ENCODE data around the gene ZBTB7C. TPM values are rescaled to one million over a fixed set of nuclear protein-coding genes. Genes with fewer than 3 reads are reported as not detected.

The ZBTB7C gene
- total RNA-seq, 1 donor from 2014 or later: 0.57 TPM

DNA sequence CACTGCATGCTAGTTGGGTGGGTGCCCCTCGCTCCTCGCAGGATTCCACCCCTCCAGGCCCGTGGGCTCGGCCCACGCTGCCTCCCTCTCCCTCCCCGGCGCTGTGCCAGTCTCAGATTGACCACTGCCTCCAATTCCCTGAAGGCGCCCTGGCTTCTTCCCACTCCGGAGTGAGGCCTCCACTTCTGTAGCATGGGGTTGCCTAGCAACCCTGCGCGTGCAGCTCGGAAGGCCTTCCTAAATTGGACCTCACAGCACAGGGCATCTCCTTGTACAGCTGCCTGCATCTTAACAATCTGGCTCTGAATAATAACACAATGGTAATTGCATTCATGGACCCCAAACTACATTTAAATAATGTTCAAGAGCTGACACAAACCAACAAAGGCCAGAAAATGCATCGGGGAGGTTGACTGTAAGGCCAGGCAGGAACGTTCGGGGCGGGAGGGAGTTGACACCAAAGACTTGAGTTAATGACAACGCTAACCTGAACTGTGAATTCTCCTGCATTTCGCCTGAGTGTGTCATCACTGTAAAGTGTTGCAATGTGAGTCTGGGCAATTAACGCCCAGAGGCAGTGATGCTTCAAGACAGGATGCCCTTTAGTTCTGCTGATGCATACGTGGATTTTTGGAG, 222.9 kb downstream of the ZBTB7C start:
- Mint-ChIP-seq H3K9me3 (ENCODE audit: low read depth) (no peaks in the 10 kb centered on the region), H3K27me3 (peaks cover 11% of the 10 kb centered on the region), H3K27ac (no peak overlapping the region), H3K4me3 (ENCODE audit: low read depth) (no peak overlapping the region), H3K36me3 (ENCODE audit: insufficient read depth) (no peaks in the 10 kb centered on the region), H3K4me1 (ENCODE audit: low read depth) (peaks cover 16% of the 10 kb centered on the region)
- DNase-seq (ENCODE audit: low spot score, unreplicated experiment): no peak
- TF ChIP-seq, protein P1, sequence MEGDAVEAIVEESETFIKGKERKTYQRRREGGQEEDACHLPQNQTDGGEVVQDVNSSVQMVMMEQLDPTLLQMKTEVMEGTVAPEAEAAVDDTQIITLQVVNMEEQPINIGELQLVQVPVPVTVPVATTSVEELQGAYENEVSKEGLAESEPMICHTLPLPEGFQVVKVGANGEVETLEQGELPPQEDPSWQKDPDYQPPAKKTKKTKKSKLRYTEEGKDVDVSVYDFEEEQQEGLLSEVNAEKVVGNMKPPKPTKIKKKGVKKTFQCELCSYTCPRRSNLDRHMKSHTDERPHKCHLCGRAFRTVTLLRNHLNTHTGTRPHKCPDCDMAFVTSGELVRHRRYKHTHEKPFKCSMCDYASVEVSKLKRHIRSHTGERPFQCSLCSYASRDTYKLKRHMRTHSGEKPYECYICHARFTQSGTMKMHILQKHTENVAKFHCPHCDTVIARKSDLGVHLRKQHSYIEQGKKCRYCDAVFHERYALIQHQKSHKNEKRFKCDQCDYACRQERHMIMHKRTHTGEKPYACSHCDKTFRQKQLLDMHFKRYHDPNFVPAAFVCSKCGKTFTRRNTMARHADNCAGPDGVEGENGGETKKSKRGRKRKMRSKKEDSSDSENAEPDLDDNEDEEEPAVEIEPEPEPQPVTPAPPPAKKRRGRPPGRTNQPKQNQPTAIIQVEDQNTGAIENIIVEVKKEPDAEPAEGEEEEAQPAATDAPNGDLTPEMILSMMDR (IDR thresholded peaks at IDR 0.05; ENCODE audit: unreplicated experiment): no peak

DNA sequence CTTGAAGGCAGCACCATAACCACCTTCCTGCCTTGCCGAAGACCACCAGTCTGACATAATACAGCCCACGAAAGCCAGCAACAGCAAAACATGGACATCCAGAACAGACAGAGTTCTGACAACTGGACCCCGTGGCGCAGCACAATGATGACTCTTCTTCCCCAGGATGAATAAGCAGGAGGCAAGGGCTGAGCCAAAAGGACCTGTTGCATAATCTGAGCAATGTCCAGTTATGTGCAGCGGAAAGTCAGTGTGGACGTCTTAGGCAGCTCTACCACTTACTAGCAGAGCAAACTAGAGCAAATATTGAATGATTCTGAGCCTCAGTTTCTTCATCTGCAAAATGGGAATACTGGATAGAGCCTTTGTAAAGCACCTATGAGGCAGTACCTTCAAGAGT, 225.1 kb downstream of the ZBTB7C start:
- Mint-ChIP-seq H3K27ac (no peak overlapping the region), H3K4me1 (ENCODE audit: low read depth) (peaks cover 16% of the 10 kb centered on the region), H3K4me3 (ENCODE audit: low read depth) (no peak overlapping the region), H3K27me3 (peaks cover 16% of the 10 kb centered on the region), H3K9me3 (ENCODE audit: low read depth) (no peaks in the 10 kb centered on the region), H3K36me3 (ENCODE audit: insufficient read depth) (no peaks in the 10 kb centered on the region)
- DNase-seq (ENCODE audit: low spot score, unreplicated experiment): no peak
- TF ChIP-seq, protein P1 (IDR thresholded peaks at IDR 0.05; ENCODE audit: unreplicated experiment): no peak

DNA sequence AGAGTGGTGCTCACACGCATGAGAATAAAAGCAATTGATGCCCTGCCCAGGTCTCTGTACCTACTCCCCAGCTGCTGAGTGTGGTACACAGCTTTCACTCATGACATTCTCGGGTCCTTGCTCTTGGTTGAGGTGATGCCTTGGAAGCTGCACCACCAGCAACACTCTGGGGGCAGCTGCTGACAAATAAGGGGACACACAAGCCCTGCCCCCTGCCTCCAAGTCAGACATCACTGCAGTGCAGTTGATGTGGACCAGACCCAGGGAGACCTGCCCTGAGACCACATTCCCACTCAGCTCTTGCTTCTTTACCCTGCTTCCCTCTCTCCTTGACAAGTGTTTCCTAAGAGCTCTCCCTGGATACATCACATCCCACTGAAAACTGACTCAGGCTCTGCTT, 225.6 kb downstream of the ZBTB7C start:
- Mint-ChIP-seq H3K36me3 (ENCODE audit: insufficient read depth) (no peaks in the 10 kb centered on the region), H3K9me3 (ENCODE audit: low read depth) (no peaks in the 10 kb centered on the region), H3K27ac (no peak overlapping the region), H3K4me1 (ENCODE audit: low read depth) (peaks cover 16% of the 10 kb centered on the region), H3K27me3 (peaks cover 13% of the 10 kb centered on the region), H3K4me3 (ENCODE audit: low read depth) (no peak overlapping the region)
- DNase-seq (ENCODE audit: low spot score, unreplicated experiment): no peak
- TF ChIP-seq, protein P1 (IDR thresholded peaks at IDR 0.05; ENCODE audit: unreplicated experiment): no peak

DNA sequence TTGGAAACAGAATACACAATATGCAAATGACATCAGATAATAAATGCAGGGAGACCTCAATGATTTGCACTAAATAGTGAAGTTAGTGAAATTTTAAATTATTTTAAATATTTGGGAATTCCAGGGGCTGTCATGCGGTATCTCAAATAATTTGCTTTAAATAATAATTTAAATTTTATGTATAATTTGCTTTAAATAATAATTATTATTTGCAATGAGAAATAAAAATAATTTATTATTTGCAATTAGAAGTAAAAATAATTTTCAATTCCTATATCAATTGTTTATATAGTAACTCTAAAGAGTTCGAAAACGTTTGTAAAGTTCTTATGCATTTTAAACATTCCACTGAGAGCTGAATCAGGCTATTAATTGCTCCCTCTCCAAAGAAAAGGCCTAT, 226.4 kb downstream of the ZBTB7C start:
- TF ChIP-seq, protein P1 (IDR thresholded peaks at IDR 0.05; ENCODE audit: unreplicated experiment): no peak
- Mint-ChIP-seq H3K27me3 (peaks cover 9% of the 10 kb centered on the region), H3K9me3 (ENCODE audit: low read depth) (no peaks in the 10 kb centered on the region), H3K4me3 (ENCODE audit: low read depth) (no peak overlapping the region), H3K4me1 (ENCODE audit: low read depth) (peaks cover 16% of the 10 kb centered on the region), H3K36me3 (ENCODE audit: insufficient read depth) (no peaks in the 10 kb centered on the region), H3K27ac (no peak overlapping the region)
- no peak for DNase-seq (ENCODE audit: low spot score, unreplicated experiment)

DNA sequence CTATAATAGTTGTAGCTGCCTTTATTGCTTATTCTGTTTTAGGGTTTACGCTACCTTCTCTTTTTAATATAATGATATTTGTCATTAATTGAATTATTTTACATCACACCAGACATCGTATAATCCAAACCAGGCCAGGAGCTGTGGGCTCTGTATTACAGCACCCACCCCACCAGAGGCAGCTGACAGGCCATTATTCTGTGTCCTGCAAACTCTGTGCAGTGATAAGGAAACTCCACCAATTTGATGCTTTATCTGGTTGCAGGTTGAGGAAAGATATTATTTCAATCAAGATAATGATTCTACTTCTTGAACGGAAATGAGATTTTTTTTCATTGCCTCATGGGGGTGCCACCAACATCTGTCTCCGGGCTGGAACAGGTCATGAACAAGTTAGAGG, 227.3 kb downstream of the ZBTB7C start:
- peaks cover 16% of the 10 kb centered on the region for H3K4me1 Mint-ChIP-seq (ENCODE audit: low read depth)
- TF ChIP-seq, protein P1 (IDR thresholded peaks at IDR 0.05; ENCODE audit: unreplicated experiment): no peak
- no peak overlapping the region for H3K27ac Mint-ChIP-seq
- H3K27me3 Mint-ChIP-seq: peaks cover 8% of the 10 kb centered on the region
- no peaks in the 10 kb centered on the region for H3K36me3 Mint-ChIP-seq (ENCODE audit: insufficient read depth)
- no peaks in the 10 kb centered on the region for H3K9me3 Mint-ChIP-seq (ENCODE audit: low read depth)
- no peak for DNase-seq (ENCODE audit: low spot score, unreplicated experiment)
- no peak overlapping the region for H3K4me3 Mint-ChIP-seq (ENCODE audit: low read depth)

Measured in progenitor cell of endocrine pancreas (in vitro differentiated cells).